ENCODE measurements around the gene FERMT3. TPM values are rescaled to one million over a fixed set of nuclear protein-coding genes. Genes with fewer than 3 reads are reported as not detected.
A peak's percentile ranks its signal among the peaks of the same experiment; 100 is the strongest.

Gene FERMT3
- total and polyA plus RNA-seq, 2 of the 13 experiments (the other 11 are each of a cell fraction or from before 2014, with no cell fraction given), result 0.29 TPM; not detected in 1

- TF ChIP-seq ZNF766 (CRISPR knock-in tag; IDR thresholded peaks at IDR 0.05; ENCODE audit: borderline replicate concordance), result 0 out of 2 replicates have a peak, but pooled peaks have one; percentile 67
- no peak; the same call in none of the 2 replicates for TF ChIP-seq ZNF543 (CRISPR knock-in tag; IDR thresholded peaks at IDR 0.05)
- TF ChIP-seq NKX3-1 (CRISPR knock-in tag; IDR thresholded peaks at IDR 0.05), result peak; percentile 79; the same call in 1 of the 2 replicates
- no peak for TF ChIP-seq AGO2 (optimal IDR thresholded peaks at IDR 0.05; ENCODE audit: low read depth, low read length)
- peak; percentile 67 for TF ChIP-seq HNF1B (CRISPR knock-in tag; IDR thresholded peaks at IDR 0.05)
- TF ChIP-seq ARID3A (IDR thresholded peaks at IDR 0.05; ENCODE audit: low read depth, low read length), result no peak
- TF ChIP-seq ZNF30 (CRISPR knock-in tag; IDR thresholded peaks at IDR 0.05), result no peak
- no peak for TF ChIP-seq ZNF761 (CRISPR knock-in tag; conservative IDR thresholded peaks at IDR 0.05)
- no peak for TF ChIP-seq RBM39 (IDR thresholded peaks at IDR 0.05; ENCODE audit: low read depth, low read length, poor library complexity, severe bottlenecking)
- peak; percentile 87 for TF ChIP-seq ZNF501 (CRISPR knock-in tag; IDR thresholded peaks at IDR 0.05)
- TF ChIP-seq ZNF605 (CRISPR knock-in tag; IDR thresholded peaks at IDR 0.05), result no peak; the same call in none of the 2 replicates
- no peak for TF ChIP-seq E2F2 (CRISPR knock-in tag; IDR thresholded peaks at IDR 0.05; ENCODE audit: borderline replicate concordance)
- 0 out of 2 replicates have a peak, but pooled peaks have one; percentile 47 for TF ChIP-seq ZNF646 (CRISPR knock-in tag; IDR thresholded peaks at IDR 0.05)
- no peak for TF ChIP-seq ZNF230 (CRISPR knock-in tag; IDR thresholded peaks at IDR 0.05)
- peak; percentile 19; the same call in 1 of the 2 replicates for TF ChIP-seq ZNF124 (CRISPR knock-in tag; IDR thresholded peaks at IDR 0.05)
- peak; percentile 66; the same call in 1 of the 2 replicates for TF ChIP-seq ZNF703 (CRISPR knock-in tag; IDR thresholded peaks at IDR 0.05; ENCODE audit: borderline replicate concordance)
Measured at GRCh38 chr11:64225608-64226506, 19.3 kb downstream of the FERMT3 start, which contains the start of the genes NUDT22 and TRPT1 (continued).
